HT1080 (cell line): Measurements from ENCODE around the gene SRRM5. TPM values are rescaled to one million over a fixed set of nuclear protein-coding genes. Genes with fewer than 3 reads are reported as not detected.
"Not testable (repeated sequence)": the region's sequence is repeated elsewhere in the genome, so short reads cannot be mapped to it uniquely, and the experiment has no call there.

Experiments used
- DNase-seq: peaks from one replicate; pipeline ENCODE4 v3.0.0-alpha.2; 2015; ENCODE audit warnings: low read depth
- polyA plus RNA-seq, 2 experiments: library from polyadenylated mRNA; depleted of rRNA; stranded (reverse); fragments of >200 nt; gene quantifications; 2 replicates each; pipeline ENCODE4 v1.2.3, GENCODE V29; 2015
- total RNA-seq: library from RNA; depleted of rRNA; stranded (reverse); fragments of >200 nt; shearing (Covaris generic); gene quantifications from 2 replicates; pipeline ENCODE4 v1.2.3, GENCODE V29; 2014; rRNA removed

SRRM5 gene
- total RNA-seq: 0.03 TPM in 1 of 2 replicates, not detected in the other
- 0.08 TPM in 1 of 2 replicates, not detected in the other for polyA plus RNA-seq (2015; cell fraction: cytosol; rRNA removed)
- 0.28 TPM in 1 of 2 replicates, not detected in the other for polyA plus RNA-seq (2015; cell fraction: nucleus; rRNA removed)

- DNase-seq: no peak
Measured at GRCh38 chr19:43611788-43612187, at the start of gene SRRM5. Gene SRRM5 (plus strand): TSS chr19:43612088. CDS start chr19:43612122, 34 bp downstream.

DNA sequence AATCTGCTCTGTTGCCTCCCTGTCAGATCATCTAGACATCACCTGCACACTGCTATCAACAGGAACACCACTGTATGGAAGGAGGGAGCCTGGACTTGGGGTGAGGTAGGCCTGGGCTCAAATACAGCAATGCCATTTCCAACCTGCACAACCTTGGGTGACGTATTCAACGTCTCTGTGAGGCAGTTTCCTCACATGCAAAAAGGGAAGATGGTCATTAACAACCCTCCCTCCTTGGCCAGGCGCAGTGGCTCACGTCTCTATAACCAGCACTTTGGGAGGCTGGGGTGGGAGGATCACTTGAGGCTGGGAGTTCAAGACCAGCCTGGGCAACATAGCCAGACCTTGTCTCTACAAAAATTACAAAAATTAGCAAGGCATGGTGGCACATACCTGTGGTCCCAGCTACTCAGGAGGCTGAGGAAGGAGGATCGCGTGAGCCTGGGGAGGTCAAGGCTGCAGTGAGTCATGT is 49.6 kb upstream of the SRRM5 start:
- no peak for DNase-seq

DNA sequence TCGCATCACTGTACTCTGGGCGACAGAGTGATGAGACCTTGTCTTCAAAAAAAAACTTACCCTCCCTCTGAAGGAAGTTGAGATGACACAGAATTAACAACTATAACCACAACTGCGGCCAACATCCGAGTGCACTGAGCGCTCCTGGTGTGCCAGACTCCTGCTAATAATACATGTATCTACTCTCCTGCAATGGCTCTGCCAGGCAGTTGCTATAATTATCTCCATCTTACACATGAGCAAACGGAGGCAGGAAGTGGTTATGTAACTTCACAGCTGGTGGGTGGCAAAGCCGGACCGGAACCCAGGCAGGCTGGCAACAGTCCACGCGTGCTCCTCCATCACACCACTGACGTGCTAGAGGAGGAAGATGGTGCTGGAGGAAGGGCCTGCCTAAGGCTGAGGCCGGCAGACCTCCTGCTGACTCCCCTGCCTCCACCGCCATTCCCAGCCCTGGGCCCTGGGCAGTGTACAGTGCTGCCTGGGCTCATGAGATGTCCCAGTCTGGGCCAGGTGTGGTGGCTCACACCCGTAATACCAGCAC is 49.1 kb upstream of the SRRM5 start:
- peak; percentile 100 for DNase-seq

DNA sequence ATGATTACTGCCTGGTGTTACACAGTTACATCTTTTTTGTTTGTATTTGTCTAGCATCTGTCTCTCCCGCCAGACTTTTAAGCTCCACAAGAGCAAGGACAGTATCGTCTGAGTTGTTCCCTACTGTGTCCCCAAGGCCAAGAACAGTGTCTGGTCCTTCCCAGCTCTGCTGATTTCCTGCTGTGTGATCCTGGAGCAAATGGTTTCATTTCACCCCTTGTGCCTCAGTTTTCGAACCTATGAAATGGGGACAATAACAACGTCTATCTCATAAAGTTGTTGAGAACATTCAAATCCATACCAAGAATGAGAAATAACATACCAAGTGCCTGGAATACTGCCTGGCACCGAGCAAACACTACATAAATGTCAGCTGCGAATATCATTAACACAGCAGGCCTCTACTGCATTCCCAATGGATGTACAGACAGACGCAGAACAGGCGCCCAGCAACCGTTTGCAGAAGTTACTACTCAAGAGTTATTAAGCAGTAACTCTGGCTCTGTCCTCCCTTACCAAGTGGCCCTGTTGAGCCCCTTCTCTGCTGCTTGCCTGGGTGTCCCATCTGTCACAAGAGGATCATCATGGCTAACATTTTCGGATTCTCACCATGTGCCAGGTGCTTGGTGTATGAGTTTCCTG is 48.0 kb upstream of the SRRM5 start:
- no peak for DNase-seq

GRCh38 chr19:43564800-43565199 is 47.1 kb upstream of the SRRM5 start:
- DNase-seq: no peak

GRCh38 chr19:43569657-43570056 is 42.2 kb upstream of the SRRM5 start:
- DNase-seq: no peak

DNA sequence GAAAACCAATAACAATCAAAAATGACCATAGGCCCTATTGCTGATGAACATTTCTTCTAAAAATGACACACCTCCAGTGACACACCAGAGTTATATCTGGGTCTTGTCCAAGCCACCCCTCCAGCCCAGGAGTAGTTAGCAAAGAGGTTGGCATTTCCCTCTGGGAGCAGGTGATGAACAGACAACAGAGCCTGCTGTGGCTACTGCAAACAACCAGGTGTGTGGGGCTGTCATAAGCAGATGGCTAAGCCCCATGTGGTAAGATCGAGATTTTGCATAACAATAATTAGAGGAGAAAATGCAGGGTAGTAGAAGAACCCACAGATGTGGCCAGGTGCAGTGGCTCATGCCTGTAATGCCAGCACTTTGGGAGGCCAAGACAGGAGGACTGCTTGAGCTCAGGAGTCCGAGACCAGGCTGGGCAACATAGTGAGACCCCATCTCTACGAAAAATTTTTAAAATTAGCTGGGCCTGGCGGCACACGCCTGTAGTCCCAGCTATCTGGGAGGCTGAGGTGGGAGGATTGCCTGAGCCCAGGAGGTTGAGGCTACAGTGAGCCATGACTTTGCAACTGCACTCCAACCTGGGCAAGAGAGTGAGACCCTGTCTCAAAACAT is 41.6 kb upstream of the SRRM5 start:
- DNase-seq: no peak

GRCh38 chr19:43572171-43572588 is 39.7 kb upstream of the SRRM5 start:
- DNase-seq: no peak

- peak; percentile 91 for DNase-seq
Measured at GRCh38 chr19:43574424-43575155, 37.3 kb upstream of the SRRM5 start.

GRCh38 chr19:43575156-43575950 is 36.5 kb upstream of the SRRM5 start, which contains the start of the genes PINLYP and XRCC1:
Gene PINLYP (plus strand): TSS chr19:43575801. CDS start chr19:43577192, 1,391 bp downstream.
Gene XRCC1 (minus strand): TSS chr19:43575527. CDS start chr19:43575458, 69 bp downstream.
- peak; percentile 98 for DNase-seq

- no peak for DNase-seq
Measured at GRCh38 chr19:43575955-43576878, 35.7 kb upstream of the SRRM5 start.

- no peak for DNase-seq
Measured at GRCh38 chr19:43578787-43579186, 33.1 kb upstream of the SRRM5 start.

- no peak for DNase-seq
Measured at GRCh38 chr19:43581467-43581866, 30.4 kb upstream of the SRRM5 start.

DNA sequence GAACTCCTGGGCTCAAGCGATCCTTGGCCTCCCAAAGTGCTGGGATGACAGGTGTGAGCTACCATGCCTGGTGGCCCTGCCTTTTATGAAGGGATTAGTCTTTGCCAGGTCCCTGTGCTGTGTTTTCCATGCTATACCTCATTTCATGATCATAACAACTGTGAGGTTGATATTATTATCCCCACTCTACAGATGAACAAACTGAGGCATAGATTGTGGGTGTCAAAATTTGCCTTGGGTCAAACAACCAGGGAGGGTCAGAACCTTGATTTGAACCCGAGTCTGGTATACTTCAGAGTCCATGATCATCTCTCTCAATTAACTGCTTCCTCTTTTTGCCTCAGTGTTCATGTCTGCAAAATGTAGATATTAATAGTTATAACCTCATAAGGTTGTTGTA is 29.4 kb upstream of the SRRM5 start:
- no peak for DNase-seq

DNA sequence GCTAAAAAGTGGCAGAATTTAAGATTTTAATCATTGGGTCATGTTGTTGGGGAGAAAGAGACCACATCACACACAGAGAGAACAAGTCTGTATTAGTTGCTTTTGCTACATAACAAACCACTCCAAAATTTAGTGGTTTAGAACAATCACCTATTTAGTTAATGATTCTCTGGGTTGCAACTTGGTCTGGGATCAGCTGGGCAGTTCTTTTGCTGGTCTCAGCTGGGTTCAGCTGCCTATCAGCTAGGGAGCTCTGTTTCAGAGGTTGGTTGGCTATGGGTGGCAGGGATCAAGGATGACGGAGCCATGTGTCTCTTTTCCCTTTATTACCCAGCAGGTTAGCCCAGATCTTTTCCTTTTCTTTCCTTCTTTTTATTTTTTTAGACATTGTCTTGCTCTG is 27.4 kb upstream of the SRRM5 start:
- DNase-seq: no peak

- no peak for DNase-seq
Measured at GRCh38 chr19:43586346-43586745, 25.5 kb upstream of the SRRM5 start.

DNA sequence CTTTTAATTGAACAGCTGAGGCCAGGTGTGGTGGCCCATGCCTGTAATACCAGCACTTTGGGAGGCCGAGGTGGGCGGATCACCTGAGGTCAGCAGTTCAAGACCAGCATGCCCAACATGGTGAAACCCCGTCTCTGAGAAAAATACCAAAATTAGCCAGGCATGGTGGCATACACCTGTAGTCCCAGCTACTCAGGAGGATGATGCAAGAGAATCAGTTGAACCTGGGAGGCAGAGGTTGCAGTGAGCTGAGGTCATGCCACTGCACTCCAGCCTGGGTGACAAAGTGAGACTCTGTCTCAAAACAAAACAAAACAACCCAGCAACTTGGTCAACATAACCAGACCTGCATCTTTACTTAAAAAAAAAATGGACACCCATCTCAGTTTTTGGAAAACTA is 24.9 kb upstream of the SRRM5 start:
- DNase-seq: not testable (repeated sequence)

- no peak for DNase-seq
Measured at GRCh38 chr19:43589277-43589676, 22.6 kb upstream of the SRRM5 start.

DNA sequence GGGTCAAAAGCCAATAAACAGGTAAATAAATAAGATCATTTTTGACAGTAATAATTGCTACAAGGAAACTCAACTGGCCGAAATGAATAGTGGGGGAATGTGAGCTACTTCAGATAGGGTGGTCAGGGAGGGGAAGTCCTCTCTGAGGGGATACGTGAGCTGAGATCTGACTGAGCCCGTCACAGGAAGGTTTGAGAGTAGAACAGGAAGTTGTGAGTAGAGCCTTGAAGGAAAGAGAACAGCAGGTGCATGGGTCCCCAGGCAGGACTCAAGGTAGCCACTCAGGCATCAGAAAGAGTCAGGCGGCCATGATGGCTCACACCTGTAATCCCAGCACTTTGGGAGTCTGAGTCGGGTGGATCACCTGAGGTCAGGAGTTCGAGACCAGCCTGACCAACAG is 22.2 kb upstream of the SRRM5 start:
- no peak for DNase-seq
